ENCODE measurements around the gene DAGLB. TPM values are rescaled to one million over a fixed set of nuclear protein-coding genes. Genes with fewer than 3 reads are reported as not detected.

DAGLB gene
- total RNA-seq, 4 donors from 2014 or later: 9.1 to 36.3 (median 24.3) TPM

DNA sequence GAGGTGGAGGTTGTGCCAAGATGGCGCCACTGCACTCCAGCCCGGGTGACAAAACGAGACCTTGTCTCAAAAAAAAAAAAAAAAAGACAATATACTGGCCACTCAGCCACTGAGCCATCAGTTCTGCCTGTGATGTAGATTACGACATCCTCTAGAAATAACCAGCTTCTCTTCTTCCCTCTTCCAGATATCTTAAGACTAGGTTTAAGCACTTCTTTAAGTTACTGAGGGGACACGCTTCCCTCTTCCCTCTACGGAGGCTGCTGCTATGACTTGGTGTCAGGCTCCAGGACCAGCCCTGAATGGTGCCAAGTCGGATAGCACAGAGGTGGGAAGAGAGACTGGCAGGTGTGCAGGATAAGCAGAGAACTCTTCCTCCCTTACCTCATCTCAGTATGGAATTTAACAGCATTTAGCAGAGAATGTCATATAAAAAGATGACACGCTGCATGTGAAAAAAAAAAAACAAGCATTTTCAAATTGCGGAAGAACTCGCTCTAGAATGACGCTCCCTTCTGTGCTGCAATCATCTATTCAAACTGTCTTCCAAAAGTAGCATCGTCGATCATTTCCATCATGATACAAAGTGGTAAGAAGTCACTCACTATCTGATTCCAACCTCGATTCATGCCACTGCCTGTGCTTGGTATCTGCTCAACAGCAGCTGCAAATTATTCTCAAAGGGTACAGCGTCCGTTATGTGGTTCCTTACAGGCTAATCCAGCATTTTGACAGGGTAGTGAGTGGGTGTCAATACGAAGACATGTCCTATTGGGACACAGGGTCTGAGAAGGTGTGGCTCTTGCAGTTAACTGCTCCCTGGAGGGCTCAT lies 13.8 kb downstream of the DAGLB start:
- Histone ChIP-seq H3K9me3 (no peaks in the 10 kb centered on the region), H3K4me1 (peaks cover 0 to 4% (median 0%) of the 10 kb centered on the region in 4 donors), H3K4me3 (no peak overlapping the region), H3K27ac (peak overlapping the region in 1 of 4 donors; percentile 30), H3K27me3 (no peaks in the 10 kb centered on the region), H3K36me3 (peaks cover 0 to 45% (median 0%) of the 10 kb centered on the region in 3 donors)
- no peak for TF ChIP-seq POLR2A (IDR thresholded peaks at IDR 0.05)
- TF ChIP-seq, protein P1, sequence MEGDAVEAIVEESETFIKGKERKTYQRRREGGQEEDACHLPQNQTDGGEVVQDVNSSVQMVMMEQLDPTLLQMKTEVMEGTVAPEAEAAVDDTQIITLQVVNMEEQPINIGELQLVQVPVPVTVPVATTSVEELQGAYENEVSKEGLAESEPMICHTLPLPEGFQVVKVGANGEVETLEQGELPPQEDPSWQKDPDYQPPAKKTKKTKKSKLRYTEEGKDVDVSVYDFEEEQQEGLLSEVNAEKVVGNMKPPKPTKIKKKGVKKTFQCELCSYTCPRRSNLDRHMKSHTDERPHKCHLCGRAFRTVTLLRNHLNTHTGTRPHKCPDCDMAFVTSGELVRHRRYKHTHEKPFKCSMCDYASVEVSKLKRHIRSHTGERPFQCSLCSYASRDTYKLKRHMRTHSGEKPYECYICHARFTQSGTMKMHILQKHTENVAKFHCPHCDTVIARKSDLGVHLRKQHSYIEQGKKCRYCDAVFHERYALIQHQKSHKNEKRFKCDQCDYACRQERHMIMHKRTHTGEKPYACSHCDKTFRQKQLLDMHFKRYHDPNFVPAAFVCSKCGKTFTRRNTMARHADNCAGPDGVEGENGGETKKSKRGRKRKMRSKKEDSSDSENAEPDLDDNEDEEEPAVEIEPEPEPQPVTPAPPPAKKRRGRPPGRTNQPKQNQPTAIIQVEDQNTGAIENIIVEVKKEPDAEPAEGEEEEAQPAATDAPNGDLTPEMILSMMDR (IDR thresholded peaks at IDR 0.05): no peak
- no peak for DNase-seq

- Histone ChIP-seq H3K27ac (no peak overlapping the region), H3K9me3 (no peaks in the 10 kb centered on the region), H3K4me1 (peaks cover 0 to 4% (median 0%) of the 10 kb centered on the region in 4 donors), H3K36me3 (peaks cover 0 to 55% (median 0%) of the 10 kb centered on the region in 3 donors), H3K4me3 (no peak overlapping the region), H3K27me3 (no peaks in the 10 kb centered on the region)
- TF ChIP-seq, protein P1 (IDR thresholded peaks at IDR 0.05): no peak
- TF ChIP-seq POLR2A (IDR thresholded peaks at IDR 0.05): no peak
- DNase-seq: no peak
These were observed 15.0 kb downstream of the DAGLB start for GRCh38 chr7:6432781-6433180.

DNA sequence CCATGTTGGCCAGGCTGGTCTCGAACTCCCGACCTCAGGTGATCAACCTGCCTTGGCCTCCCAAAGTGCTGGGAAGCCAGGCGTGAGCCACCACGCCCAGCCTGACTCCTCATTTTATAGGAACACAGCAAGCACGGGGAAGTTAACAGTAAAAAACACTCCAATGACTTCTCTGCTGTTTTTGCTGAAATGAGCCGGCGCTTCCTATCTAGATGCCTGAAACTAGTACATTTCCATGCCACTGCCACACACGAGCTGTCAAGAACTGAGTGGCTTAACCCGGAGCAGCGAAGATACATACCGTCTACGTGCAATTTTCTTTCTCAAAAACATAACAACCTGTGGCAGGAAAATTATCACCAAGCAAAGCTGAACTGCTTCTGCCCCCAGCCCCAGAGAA lies 16.8 kb downstream of the DAGLB start:
- no peak overlapping the region for H3K4me3 ChIP-seq

DNA sequence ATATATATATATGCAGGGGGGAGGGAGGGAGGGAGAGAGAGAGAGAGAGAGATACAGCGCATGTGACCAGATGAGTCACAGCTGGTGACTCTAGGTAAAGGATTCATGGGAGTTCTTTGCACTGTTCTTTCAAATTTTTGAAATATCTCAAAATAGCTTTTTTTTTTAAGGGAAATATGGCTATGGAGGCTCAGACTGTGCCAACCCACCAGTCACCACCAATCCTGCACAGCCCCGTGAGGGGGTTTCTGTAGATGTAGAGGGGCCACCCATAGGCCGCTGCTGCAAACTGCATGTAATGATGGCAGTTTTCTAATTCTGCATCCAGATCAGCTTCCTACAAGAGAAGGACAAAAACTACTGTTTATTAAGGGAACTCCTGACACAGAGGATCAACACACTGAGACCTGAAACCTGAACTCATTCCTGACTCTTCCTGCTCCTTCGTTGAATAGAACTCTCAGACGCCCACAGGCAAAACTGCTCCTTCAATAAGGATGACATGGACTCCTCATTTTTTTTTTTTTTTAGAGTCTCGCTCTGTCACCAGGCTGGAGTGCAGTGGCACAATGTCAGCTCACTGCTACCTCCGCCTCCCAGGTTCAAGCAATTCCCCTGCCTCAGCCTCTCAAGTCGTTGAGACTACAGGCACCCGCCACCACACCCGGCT lies 17.3 kb downstream of the DAGLB start:
- Histone ChIP-seq H3K36me3 (peaks cover 0 to 77% (median 0%) of the 10 kb centered on the region in 3 donors), H3K4me3 (no peak overlapping the region)
- DNase-seq: no peak

More for the DNA sequence above, 16.8 kb downstream of the DAGLB start:
- Histone ChIP-seq H3K4me1 (peaks cover 0 to 4% (median 0%) of the 10 kb centered on the region in 4 donors), H3K27ac (no peak overlapping the region), H3K9me3 (no peaks in the 10 kb centered on the region), H3K36me3 (peaks cover 0 to 71% (median 0%) of the 10 kb centered on the region in 3 donors), H3K27me3 (no peaks in the 10 kb centered on the region)
- DNase-seq: no peak
- TF ChIP-seq, protein P1 (IDR thresholded peaks at IDR 0.05): no peak
- TF ChIP-seq POLR2A (IDR thresholded peaks at IDR 0.05): no peak

GRCh38 chr7:6425948-6426347 lies 21.8 kb downstream of the DAGLB start:
- Histone ChIP-seq H3K27me3 (no peaks in the 10 kb centered on the region), H3K27ac (no peak overlapping the region), H3K36me3 (peaks cover 0 to 73% (median 0%) of the 10 kb centered on the region in 3 donors), H3K4me1 (no peaks in the 10 kb centered on the region), H3K9me3 (no peaks in the 10 kb centered on the region), H3K4me3 (no peak overlapping the region)
- TF ChIP-seq, protein P1 (IDR thresholded peaks at IDR 0.05): no peak
- TF ChIP-seq POLR2A (IDR thresholded peaks at IDR 0.05): no peak
- DNase-seq: no peak

More for the DNA sequence above, 17.3 kb downstream of the DAGLB start:
- TF ChIP-seq, protein P1 (IDR thresholded peaks at IDR 0.05): no peak
- TF ChIP-seq POLR2A (IDR thresholded peaks at IDR 0.05): no peak
- Histone ChIP-seq H3K27ac (no peak overlapping the region), H3K27me3 (no peaks in the 10 kb centered on the region), H3K9me3 (no peaks in the 10 kb centered on the region), H3K4me1 (peaks cover 0 to 2% (median 0%) of the 10 kb centered on the region in 4 donors)
